OCI-LY1 (cell line): ENCODE results near the gene VEGFA.

Experiments
- EZH2 ChIP-seq: fragments of 200-600 bp; sonication (generic), shearing (Covaris generic); IDR thresholded peaks from 2 replicates; pipeline ENCODE4 v1.8.0; 2017; ENCODE audit warnings: borderline replicate concordance, mixed run types, mild to moderate bottlenecking, antibody characterized with exemption, low read length, moderate library complexity, mixed read lengths
- TF ChIP-seq, protein P1 (sequence below): fragments of 200-600 bp; sonication (generic), shearing (Covaris generic); IDR thresholded peaks from 2 replicates; pipeline ENCODE4 v1.5.1; 2017; ENCODE audit warnings: mild to moderate bottlenecking, antibody characterized with exemption, low read length, moderate library complexity, mixed read lengths

DNA sequence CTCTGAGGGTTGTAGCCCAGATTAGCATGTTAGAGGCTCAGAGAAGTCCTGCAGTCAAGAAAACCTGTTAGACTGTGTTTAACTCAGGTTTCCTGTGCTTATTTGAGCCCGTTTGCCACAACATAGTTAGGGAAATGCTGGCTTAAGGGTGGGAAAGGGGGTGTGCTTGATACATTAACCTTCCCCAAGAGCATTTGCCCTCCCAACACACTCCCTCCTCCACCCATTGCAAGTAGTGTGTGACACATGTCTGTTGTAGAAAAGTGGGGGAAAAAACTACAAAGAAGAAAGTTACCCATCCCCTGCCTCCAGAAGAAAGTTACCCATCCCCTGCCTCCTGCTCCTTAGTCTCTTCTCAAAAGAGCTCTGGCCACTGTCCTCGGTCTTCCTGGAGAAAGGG, 45.7 kb upstream of the VEGFA start:
- no peak for TF ChIP-seq EZH2
- TF ChIP-seq, protein P1, sequence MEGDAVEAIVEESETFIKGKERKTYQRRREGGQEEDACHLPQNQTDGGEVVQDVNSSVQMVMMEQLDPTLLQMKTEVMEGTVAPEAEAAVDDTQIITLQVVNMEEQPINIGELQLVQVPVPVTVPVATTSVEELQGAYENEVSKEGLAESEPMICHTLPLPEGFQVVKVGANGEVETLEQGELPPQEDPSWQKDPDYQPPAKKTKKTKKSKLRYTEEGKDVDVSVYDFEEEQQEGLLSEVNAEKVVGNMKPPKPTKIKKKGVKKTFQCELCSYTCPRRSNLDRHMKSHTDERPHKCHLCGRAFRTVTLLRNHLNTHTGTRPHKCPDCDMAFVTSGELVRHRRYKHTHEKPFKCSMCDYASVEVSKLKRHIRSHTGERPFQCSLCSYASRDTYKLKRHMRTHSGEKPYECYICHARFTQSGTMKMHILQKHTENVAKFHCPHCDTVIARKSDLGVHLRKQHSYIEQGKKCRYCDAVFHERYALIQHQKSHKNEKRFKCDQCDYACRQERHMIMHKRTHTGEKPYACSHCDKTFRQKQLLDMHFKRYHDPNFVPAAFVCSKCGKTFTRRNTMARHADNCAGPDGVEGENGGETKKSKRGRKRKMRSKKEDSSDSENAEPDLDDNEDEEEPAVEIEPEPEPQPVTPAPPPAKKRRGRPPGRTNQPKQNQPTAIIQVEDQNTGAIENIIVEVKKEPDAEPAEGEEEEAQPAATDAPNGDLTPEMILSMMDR = no peak
